ENCODE data around the gene SHLD3.

SHLD3 gene

DNA sequence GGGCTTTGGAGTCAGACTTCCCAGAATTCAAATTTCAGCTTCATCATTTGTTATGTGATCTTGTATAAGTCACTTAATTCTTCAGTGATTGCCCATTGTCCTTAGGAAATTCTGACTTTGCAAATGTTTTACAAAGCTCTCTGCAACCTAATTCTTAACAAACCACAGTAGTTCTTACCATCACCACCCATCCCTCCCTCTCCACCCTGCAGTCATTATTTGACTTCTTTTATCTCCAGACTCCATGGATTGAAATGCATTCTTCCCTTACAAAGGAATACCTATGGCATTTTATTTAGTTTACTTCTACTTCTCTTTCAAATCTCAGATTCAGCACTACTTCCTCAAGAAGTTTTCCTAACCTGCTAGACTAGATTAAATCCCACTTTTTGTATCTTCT is 23.1 kb downstream of the SHLD3 start:
- no peak overlapping the region for H3K27ac ChIP-seq (ENCODE audit: low read depth, low read length)
- H3K36me3 ChIP-seq (ENCODE audit: low read length): no peaks in the 10 kb centered on the region
- H3K9me3 ChIP-seq (ENCODE audit: insufficient read depth, low read length): no peaks in the 10 kb centered on the region
- no peak overlapping the region for H3K4me2 ChIP-seq (ENCODE audit: low read depth, low read length, poor library complexity, severe bottlenecking)
- no peaks in the 10 kb centered on the region for H4K20me1 ChIP-seq (ENCODE audit: low read depth, low read length)
- TF ChIP-seq, protein P1, sequence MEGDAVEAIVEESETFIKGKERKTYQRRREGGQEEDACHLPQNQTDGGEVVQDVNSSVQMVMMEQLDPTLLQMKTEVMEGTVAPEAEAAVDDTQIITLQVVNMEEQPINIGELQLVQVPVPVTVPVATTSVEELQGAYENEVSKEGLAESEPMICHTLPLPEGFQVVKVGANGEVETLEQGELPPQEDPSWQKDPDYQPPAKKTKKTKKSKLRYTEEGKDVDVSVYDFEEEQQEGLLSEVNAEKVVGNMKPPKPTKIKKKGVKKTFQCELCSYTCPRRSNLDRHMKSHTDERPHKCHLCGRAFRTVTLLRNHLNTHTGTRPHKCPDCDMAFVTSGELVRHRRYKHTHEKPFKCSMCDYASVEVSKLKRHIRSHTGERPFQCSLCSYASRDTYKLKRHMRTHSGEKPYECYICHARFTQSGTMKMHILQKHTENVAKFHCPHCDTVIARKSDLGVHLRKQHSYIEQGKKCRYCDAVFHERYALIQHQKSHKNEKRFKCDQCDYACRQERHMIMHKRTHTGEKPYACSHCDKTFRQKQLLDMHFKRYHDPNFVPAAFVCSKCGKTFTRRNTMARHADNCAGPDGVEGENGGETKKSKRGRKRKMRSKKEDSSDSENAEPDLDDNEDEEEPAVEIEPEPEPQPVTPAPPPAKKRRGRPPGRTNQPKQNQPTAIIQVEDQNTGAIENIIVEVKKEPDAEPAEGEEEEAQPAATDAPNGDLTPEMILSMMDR (IDR thresholded peaks at IDR 0.05; ENCODE audit: insufficient read depth, low read length, poor library complexity, severe bottlenecking): no peak
- TF ChIP-seq EZH2phosphoT487 (conservative IDR thresholded peaks at IDR 0.05; ENCODE audit: low read length): no peak
- H3K9me2 ChIP-seq (replicated peaks; ENCODE audit: insufficient read depth, low read length): no peaks in the 10 kb centered on the region
- no peaks in the 10 kb centered on the region for H3K79me2 ChIP-seq (ENCODE audit: insufficient read depth, low read length)
- H3K4me3 ChIP-seq (ENCODE audit: insufficient read depth, low read length, poor library complexity, severe bottlenecking): no peak overlapping the region
- H3F3A ChIP-seq (ENCODE audit: insufficient read depth): no peaks in the 10 kb centered on the region; the same call in 1 of the 2 replicates
- no peak overlapping the region for H3K9ac ChIP-seq (ENCODE audit: low read length)
- no peak overlapping the region for H2AFZ ChIP-seq (ENCODE audit: low read depth, low read length, severe bottlenecking)
- H3K27me3 ChIP-seq (ENCODE audit: low read length): no peaks in the 10 kb centered on the region

DNA sequence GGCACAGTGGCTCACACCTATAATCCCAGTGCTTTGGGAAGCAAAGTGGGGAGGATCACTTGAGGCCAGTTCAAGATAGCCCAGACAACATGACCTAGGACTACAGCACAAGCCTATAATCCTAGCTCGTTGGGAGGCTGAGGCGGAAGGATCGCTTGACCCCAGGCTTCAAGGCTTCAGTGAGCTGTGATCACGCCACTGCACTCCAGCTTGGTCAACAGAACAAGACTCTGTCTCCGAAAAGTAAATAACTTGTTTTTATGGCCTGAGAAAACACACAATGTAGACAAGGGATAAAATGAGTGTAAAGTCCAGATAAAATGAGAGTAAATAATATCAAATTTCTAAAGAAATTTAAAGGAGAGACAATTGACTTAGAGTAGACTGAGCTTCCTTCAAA is 26.3 kb downstream of the SHLD3 start:
- no peak for TF ChIP-seq EZH2phosphoT487 (conservative IDR thresholded peaks at IDR 0.05; ENCODE audit: low read length)
- TF ChIP-seq, protein P1 (IDR thresholded peaks at IDR 0.05; ENCODE audit: insufficient read depth, low read length, poor library complexity, severe bottlenecking): no peak
- Histone ChIP-seq H3K9ac (ENCODE audit: low read length) (no peak overlapping the region), H4K20me1 (ENCODE audit: low read depth, low read length) (no peaks in the 10 kb centered on the region), H3K4me2 (ENCODE audit: low read depth, low read length, poor library complexity, severe bottlenecking) (no peak overlapping the region), H3K9me3 (ENCODE audit: insufficient read depth, low read length) (no peaks in the 10 kb centered on the region), H3K27ac (ENCODE audit: low read depth, low read length) (no peak overlapping the region), H3K36me3 (ENCODE audit: low read length) (peaks cover 12% of the 10 kb centered on the region), H2AFZ (ENCODE audit: low read depth, low read length, severe bottlenecking) (no peak overlapping the region), H3K9me2 (replicated peaks; ENCODE audit: insufficient read depth, low read length) (no peaks in the 10 kb centered on the region), H3K27me3 (ENCODE audit: low read length) (no peaks in the 10 kb centered on the region), H3F3A (ENCODE audit: insufficient read depth) (peaks cover 5% of the 10 kb centered on the region), H3K79me2 (ENCODE audit: insufficient read depth, low read length) (0 out of 2 replicates have a peak, but pooled peaks cover 4% of the 10 kb centered on the region), H3K4me3 (ENCODE audit: insufficient read depth, low read length, poor library complexity, severe bottlenecking) (no peak overlapping the region)

DNA sequence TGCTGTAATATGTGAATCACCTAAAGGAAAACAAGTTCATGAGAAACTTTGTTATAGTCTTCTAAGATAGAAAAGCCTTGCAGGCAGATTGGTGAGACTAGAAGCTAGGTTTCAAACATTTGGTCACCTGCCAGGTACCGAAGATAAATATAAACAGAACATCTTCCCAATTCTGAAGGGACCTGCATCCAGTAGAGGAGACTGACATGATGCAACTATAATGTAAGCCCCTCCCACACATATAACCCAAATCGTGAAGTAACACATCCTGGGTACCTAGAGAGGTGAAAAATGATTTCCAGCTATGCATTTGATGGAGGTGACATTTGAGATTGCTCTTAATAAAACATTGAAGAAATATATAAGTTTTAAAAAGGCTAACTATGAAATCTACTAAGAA is 29.9 kb downstream of the SHLD3 start:
- Histone ChIP-seq H4K20me1 (ENCODE audit: low read depth, low read length) (no peaks in the 10 kb centered on the region), H3F3A (ENCODE audit: insufficient read depth) (peaks cover 5% of the 10 kb centered on the region), H3K36me3 (ENCODE audit: low read length) (peaks cover 18% of the 10 kb centered on the region), H3K4me2 (ENCODE audit: low read depth, low read length, poor library complexity, severe bottlenecking) (no peak overlapping the region), H3K27ac (ENCODE audit: low read depth, low read length) (no peak overlapping the region), H3K9me2 (replicated peaks; ENCODE audit: insufficient read depth, low read length) (no peaks in the 10 kb centered on the region), H3K9me3 (ENCODE audit: insufficient read depth, low read length) (no peaks in the 10 kb centered on the region), H3K79me2 (ENCODE audit: insufficient read depth, low read length) (0 out of 2 replicates have a peak, but pooled peaks cover 4% of the 10 kb centered on the region), H3K4me3 (ENCODE audit: insufficient read depth, low read length, poor library complexity, severe bottlenecking) (no peak overlapping the region), H3K9ac (ENCODE audit: low read length) (no peak overlapping the region), H3K27me3 (ENCODE audit: low read length) (no peaks in the 10 kb centered on the region), H2AFZ (ENCODE audit: low read depth, low read length, severe bottlenecking) (no peak overlapping the region)
- TF ChIP-seq, protein P1 (IDR thresholded peaks at IDR 0.05; ENCODE audit: insufficient read depth, low read length, poor library complexity, severe bottlenecking): no peak
- no peak for TF ChIP-seq EZH2phosphoT487 (conservative IDR thresholded peaks at IDR 0.05; ENCODE audit: low read length)

Data from SU-DHL-6 (cell line).